Liver (tissue), 3 donors: Measurements from ENCODE around the gene SKAP2.

ENCODE experiments used
- GABPA ChIP-seq, 2 donors: IDR thresholded peaks in 1 of 2; conservative IDR thresholded peaks in 1 of 2; 2 replicates each; pipeline ENCODE4 v1.6.1; 2016; ENCODE audit warnings: antibody characterized with exemption in 2 of 2, mild to moderate bottlenecking in 1 of 2, moderate library complexity in 1 of 2
- JUND ChIP-seq, 2 donors: IDR thresholded peaks; 2 replicates each; pipeline ENCODE4 v1.6.1; 2016; ENCODE audit warnings: antibody characterized with exemption in 2 of 2
- RAD21 ChIP-seq, 2 donors: IDR thresholded peaks; 2 replicates each; pipeline ENCODE4 v1.6.1; 2016; ENCODE audit warnings: antibody characterized with exemption in 2 of 2, mild to moderate bottlenecking in 2 of 2
- TAF1 ChIP-seq: conservative IDR thresholded peaks from 2 replicates; pipeline ENCODE4 v1.6.1; 2016; ENCODE audit warnings: antibody characterized with exemption, mild to moderate bottlenecking
- TF ChIP-seq, protein P1 (sequence below): fragments of 150-350 bp; IDR thresholded peaks from 2 replicates; pipeline ENCODE4 v1.5.1; 2017; ENCODE audit warnings: improper control_type of control experiment, low read depth, low read length; ENCODE audit not compliant: missing input control
- TF ChIP-seq, protein P2 (sequence below): IDR thresholded peaks from 2 replicates; pipeline ENCODE4 v1.6.1; 2016; ENCODE audit warnings: antibody characterized with exemption
- TF ChIP-seq, protein P3 (sequence below): IDR thresholded peaks from 2 replicates; pipeline ENCODE4 v1.6.1; 2016; ENCODE audit warnings: antibody characterized with exemption, mild to moderate bottlenecking
- donor health status: healthy.
- donor health status: healthy.

DNA sequence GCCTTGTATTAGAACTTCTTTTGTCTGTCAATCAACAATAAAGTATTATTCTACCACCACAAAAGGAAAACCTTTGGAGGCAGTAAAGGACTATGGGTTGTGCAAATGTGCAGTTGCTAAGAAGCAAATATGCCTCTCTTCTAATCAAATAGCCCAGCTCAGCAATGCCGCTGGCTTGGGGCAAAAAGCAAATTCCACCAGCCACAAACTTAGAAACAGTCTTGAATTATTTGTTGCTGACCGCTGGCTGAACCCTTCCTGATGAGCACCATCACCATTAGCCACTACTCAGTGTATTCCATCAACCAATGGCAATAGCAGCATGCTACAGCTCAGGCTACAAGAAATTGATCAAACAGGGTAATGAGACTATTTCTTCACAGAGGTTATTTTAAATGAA lies 51.0 kb downstream of the SKAP2 start:
- no peak for TF ChIP-seq RAD21 (IDR thresholded peaks at IDR 0.05)
- TF ChIP-seq, protein P1, sequence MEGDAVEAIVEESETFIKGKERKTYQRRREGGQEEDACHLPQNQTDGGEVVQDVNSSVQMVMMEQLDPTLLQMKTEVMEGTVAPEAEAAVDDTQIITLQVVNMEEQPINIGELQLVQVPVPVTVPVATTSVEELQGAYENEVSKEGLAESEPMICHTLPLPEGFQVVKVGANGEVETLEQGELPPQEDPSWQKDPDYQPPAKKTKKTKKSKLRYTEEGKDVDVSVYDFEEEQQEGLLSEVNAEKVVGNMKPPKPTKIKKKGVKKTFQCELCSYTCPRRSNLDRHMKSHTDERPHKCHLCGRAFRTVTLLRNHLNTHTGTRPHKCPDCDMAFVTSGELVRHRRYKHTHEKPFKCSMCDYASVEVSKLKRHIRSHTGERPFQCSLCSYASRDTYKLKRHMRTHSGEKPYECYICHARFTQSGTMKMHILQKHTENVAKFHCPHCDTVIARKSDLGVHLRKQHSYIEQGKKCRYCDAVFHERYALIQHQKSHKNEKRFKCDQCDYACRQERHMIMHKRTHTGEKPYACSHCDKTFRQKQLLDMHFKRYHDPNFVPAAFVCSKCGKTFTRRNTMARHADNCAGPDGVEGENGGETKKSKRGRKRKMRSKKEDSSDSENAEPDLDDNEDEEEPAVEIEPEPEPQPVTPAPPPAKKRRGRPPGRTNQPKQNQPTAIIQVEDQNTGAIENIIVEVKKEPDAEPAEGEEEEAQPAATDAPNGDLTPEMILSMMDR: no peak
- TF ChIP-seq, protein P2, sequence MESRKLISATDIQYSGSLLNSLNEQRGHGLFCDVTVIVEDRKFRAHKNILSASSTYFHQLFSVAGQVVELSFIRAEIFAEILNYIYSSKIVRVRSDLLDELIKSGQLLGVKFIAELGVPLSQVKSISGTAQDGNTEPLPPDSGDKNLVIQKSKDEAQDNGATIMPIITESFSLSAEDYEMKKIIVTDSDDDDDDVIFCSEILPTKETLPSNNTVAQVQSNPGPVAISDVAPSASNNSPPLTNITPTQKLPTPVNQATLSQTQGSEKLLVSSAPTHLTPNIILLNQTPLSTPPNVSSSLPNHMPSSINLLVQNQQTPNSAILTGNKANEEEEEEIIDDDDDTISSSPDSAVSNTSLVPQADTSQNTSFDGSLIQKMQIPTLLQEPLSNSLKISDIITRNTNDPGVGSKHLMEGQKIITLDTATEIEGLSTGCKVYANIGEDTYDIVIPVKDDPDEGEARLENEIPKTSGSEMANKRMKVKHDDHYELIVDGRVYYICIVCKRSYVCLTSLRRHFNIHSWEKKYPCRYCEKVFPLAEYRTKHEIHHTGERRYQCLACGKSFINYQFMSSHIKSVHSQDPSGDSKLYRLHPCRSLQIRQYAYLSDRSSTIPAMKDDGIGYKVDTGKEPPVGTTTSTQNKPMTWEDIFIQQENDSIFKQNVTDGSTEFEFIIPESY: no peak
- TF ChIP-seq GABPA (IDR thresholded peaks at IDR 0.05 in 1 of 2, conservative IDR thresholded peaks at IDR 0.05 in 1 of 2): no peak
- TF ChIP-seq, protein P3, sequence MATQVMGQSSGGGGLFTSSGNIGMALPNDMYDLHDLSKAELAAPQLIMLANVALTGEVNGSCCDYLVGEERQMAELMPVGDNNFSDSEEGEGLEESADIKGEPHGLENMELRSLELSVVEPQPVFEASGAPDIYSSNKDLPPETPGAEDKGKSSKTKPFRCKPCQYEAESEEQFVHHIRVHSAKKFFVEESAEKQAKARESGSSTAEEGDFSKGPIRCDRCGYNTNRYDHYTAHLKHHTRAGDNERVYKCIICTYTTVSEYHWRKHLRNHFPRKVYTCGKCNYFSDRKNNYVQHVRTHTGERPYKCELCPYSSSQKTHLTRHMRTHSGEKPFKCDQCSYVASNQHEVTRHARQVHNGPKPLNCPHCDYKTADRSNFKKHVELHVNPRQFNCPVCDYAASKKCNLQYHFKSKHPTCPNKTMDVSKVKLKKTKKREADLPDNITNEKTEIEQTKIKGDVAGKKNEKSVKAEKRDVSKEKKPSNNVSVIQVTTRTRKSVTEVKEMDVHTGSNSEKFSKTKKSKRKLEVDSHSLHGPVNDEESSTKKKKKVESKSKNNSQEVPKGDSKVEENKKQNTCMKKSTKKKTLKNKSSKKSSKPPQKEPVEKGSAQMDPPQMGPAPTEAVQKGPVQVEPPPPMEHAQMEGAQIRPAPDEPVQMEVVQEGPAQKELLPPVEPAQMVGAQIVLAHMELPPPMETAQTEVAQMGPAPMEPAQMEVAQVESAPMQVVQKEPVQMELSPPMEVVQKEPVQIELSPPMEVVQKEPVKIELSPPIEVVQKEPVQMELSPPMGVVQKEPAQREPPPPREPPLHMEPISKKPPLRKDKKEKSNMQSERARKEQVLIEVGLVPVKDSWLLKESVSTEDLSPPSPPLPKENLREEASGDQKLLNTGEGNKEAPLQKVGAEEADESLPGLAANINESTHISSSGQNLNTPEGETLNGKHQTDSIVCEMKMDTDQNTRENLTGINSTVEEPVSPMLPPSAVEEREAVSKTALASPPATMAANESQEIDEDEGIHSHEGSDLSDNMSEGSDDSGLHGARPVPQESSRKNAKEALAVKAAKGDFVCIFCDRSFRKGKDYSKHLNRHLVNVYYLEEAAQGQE: no peak
- TF ChIP-seq JUND (IDR thresholded peaks at IDR 0.05): no peak
- TF ChIP-seq TAF1: no peak
